ENCODE results near the gene ZFAND5.
A peak's percentile ranks its signal among the peaks of the same experiment; 100 is the strongest.

Gene ZFAND5

DNA sequence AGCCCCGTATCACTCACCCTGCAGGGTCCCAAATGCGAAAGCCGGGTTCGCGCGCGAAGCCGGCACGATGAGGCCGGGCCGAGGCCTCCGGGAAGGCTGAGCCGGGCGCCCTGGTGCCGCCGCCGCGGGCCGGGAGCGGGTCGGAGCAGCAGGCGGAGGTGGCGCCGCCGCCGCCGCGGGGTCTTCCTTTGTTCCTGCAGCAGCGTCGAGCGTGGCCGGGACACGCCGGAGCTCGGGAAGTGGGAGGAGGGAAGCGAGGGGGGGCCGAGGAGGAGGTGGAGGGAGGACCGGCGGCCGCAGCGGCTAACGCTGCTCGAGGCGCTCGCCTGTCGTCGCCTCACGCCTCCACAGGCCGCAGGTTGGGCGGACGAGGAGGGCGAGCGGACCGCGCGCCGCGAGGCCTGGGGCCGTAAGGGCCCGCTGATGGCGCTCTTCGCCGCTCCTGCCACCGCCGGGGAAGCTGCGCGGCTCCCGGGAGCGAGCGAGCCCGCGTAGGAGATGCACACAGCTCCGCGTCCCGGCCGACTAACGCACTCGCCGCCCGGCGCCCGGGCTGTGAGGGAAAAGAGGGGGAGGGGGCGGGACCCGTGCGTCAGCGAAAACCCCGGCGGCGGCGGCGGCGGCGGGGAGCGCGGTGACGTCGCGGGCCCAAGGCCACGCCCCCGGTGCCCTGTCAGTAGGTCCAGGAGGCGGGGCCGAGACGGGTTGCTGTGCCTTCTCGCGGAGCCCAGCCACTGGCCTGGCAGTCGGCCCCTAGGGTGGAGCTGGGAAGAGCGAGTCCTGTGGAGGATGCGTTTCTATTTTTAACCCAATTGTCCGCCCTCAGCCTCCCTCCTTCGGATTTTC is at the start of gene ZFAND5:
ZFAND5 (minus strand) TSS at position 530 of the 846 bp plus-strand sequence. CDS start 4,430 bp downstream, outside the sequence.
- DNase-seq, result peak; percentile 94

DNA sequence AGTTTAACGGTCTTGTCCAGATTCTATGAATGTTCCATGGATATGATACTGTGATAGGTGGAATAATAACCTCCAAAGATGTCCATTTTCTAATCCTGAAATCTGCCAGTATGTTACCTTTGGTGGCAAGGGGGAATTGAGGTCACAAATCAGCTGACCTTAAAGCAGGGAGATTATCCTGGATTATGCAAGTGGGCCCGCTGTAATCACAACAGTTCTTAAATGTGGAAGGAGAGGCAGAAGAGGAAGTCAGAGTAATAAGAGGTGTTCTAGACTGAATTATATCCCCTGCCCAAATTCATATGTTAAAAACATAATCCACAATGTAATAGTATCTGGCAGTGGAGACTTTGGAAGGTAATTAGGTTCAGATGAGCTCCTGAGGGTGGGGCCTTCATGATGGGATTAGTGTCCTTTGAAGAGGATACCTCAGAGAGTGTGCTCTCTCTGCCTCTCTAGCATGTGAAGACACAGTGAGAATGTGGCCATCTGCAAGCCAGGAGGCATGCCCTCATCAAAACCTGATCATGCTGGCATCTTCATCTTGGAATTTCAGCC is 47.6 kb upstream of the ZFAND5 start:
- DNase-seq, result no peak

DNA sequence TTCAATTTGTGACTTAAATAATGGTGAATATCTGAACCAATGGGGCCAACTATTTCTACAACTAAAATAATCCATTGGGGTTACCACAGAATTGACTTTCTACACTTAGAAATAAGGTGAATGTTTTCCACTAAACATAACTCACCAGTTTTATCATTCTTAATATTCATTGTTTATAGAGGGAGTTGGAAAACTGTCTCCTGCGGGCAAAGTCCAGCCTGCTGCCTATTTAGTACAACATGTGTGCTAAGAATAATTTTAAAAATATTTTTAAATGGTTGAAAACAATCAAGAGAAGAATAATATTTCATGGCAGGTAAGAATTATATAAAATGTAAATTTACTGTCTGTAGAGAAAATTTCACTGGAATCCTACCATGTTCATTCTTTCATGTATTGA is 45.2 kb upstream of the ZFAND5 start:
- DNase-seq, result no peak

DNA sequence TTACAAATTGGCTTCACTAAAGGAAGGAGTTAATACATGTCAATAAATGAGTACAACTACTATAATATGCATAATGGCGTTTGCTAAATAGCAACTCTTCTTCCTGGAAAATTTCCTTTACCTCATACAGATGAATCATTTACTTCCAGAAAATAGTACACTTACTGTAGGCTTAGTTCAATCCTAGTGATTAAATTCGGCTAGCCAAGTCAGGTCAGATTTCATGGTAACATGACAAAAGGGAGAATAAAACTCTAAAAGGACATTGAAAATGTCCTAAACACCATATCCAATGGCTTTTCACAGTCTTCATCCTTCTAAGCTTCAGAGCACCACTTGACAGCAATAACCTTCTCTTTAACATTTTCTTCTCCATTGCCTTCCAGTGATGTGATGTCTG is 42.1 kb upstream of the ZFAND5 start:
- no peak for DNase-seq

GRCh38 chr9:72402744-72403143 is 37.7 kb upstream of the ZFAND5 start:
- no peak for DNase-seq

GRCh38 chr9:72401396-72401795 is 36.4 kb upstream of the ZFAND5 start:
- no peak for DNase-seq

GRCh38 chr9:72400866-72401265 is 35.9 kb upstream of the ZFAND5 start:
- no peak for DNase-seq

DNA sequence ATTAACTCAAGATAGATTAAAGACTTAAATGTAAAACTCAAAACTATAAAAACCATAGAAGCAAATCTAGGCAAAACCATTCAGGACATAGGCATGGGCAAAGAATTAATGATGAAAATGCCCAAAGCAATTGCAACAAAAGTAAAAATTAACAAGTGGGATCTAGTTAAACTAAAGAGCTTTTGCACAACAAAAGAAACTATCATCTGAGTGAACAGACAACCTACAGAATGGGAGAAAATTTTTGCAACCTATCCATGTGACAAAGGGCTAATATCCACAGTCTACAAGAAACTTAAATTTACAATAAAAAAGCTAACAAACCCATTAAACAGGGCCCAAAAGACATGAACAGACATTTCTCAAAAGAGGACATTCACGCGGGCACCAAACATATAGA is 34.4 kb upstream of the ZFAND5 start:
- no peak for DNase-seq

DNA sequence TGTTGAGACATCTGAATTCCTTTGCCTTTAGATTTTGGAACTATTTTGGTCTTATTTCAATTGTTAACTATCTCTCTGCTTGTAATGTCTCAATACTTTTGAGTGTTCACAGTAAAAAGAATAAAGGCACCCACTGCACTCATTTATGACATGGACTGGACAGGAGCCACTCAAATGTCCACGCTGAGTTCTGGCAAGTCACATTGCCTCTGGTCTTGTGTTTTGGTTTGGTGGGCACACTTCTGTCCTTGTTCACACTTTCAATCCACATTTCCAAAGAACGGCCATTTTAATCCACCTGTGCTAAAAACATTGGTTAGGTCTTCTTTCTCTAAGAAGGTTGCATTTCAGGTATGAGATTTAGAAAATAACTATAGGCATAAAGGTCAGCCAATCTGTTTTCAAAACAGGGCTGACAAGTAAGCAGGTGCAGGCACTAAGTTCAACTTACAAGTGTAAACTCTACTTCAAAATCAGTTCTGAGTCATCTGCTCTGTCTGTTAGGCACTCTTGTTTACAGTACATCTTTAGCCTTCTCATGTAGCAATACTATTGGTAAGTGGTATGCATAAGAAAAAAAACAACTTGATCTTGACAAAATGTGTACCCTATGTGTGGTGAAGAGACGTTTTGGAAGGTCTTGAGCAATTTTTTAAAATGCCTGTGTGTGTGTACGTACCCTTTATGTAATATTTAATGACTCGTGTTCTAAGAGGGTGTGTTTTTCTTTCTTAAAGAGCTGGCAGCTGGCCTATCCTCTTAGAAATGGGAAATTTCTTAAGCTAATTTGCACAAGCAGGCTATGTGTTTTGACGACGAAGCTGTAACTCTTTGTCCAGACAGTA is 31.5 kb upstream of the ZFAND5 start:
- DNase-seq, result no peak

GRCh38 chr9:72394066-72394465 is 29.1 kb upstream of the ZFAND5 start:
- DNase-seq, result no peak

- DNase-seq, result no peak
Measured at GRCh38 chr9:72390907-72391306, 25.9 kb upstream of the ZFAND5 start.

GRCh38 chr9:72386186-72386585 is 21.2 kb upstream of the ZFAND5 start:
- no peak for DNase-seq

GRCh38 chr9:72384710-72385485 is 19.9 kb upstream of the ZFAND5 start:
- no peak for DNase-seq

DNA sequence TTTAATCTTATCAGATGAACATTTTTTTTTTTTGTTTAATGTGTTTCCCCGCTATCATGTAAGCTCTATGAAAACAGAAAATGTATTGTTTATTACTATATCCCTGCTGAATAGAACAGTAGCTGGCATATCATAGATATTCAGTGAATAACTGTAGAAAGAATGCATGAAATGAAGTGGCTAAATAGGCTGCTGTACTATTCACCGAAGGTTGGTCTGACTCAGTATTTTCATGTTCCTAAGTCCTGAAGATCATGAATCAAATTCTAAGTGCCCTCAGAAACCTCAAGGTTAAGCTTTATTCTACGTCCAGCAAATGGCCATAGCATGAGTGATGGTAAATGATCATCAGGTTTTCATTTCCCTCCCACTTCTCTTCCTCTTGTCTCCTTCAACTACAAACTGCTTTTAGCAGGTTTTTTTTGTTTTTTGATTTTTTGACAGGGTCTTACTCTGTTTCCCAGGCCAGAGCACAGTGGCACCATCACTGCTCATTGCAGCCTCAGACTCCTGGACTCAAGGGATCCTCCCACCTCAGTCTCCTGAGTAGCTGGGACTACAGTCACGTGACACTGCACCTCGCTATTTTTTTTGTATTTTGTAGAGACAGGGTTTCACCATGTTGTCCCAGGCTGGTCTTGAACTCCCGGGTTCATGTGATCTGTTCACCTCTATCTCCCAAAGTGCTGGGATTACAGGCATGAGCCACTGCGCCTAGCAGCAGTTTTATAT is 19.1 kb upstream of the ZFAND5 start:
- no peak for DNase-seq

- DNase-seq, result no peak
Measured at GRCh38 chr9:72382405-72382804, 17.4 kb upstream of the ZFAND5 start.

DNA sequence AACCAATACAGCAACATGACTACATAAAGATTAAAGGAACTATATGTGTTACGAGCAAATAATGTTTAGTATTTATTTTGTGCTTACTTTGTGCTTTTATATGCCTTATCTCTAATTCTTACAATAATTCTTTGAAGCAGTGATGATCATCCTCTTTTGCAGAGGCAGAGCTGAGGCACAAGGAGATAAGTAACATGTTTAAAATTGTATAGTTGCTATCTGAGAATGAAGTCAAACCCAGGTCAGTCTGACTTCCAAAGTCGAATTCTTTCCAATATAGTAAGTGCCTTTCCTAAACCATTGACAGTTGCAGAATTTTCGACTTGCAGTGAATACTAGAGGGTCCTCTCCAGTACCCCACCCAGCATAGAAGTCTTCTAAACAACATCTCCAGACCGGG is 12.0 kb upstream of the ZFAND5 start:
- no peak for DNase-seq

GRCh38 chr9:72371151-72371550 is 6.1 kb upstream of the ZFAND5 start:
- no peak for DNase-seq

GRCh38 chr9:72365525-72366256 is 683 bp upstream of the ZFAND5 start:
- DNase-seq, result peak; percentile 73

DNA sequence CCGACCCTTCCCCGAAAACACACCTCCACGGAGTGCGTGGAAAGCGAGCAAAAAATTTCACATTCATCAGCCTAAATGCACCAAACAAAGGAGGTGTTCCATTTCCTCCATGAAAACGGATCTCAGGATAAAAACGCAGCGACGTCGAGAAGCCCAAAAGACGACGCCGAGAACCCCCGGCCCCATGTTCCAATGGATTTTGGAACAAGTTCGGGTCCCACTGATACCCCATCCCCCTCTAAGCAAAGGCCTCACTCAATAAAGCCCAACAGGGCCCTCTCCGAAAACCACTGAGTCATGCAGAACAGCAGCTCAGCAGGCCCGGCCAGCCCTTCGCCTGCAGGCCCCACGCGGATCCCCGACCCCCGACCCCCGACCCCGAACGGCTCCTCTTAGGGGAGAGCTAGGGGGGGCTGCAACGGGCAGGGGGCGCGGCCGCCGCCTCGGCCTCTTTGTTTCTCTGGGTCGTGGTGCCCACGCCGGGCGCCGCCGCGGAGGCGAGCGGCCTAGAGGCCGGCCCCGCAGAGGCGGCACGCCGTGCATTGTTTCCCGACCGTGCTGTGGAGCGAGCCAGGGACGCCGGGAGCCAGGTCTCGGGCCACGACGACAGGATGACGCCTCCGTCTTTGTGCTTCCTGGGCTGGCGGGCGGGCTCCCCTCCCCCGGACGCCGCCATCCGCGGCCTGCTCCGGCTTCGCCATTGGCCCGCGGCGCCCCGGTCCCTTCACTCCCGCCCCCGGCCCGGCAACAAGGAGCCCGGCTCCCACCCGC is 915 bp downstream of the ZFAND5 start:
- peak; percentile 55 to 73 for DNase-seq

DNA sequence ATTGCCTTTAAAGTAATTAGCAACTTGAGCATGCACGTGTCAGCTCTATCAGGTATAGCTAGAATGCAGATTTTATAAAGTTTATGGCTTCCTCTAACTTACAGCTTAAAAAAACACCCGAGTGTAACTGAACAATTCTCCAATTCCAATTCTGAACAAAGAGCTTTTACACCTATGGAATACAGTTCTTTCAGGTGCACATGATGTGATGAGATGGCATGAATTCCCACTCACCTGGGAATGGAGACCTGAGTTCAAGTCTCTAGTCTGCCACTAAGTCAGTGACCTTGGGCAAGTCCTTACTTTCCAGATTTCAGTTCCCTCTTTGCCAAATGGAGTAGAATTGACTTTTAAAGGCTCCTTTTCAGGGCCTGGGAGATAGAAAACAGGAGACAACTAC is 1.8 kb downstream of the ZFAND5 start:
- no peak for DNase-seq

Data from CD4-positive, alpha-beta T cell treated with Interferon alpha-2 for 1 hour (primary cell).